Smooth muscle cell of bladder (primary cell): Measurements from ENCODE around the gene TMCO6. TPM values are rescaled to one million over a fixed set of nuclear protein-coding genes. Genes with fewer than 3 reads are reported as not detected.

Experiments
- total RNA-seq: library from RNA; depleted of rRNA; stranded (reverse); fragments of >200 nt; gene quantifications from 2 replicates; pipeline ENCODE4 v1.2.3, GENCODE V29; 2014

The TMCO6 gene
- 4.2 and 6.8 TPM in 2 replicates for total RNA-seq

GRCh38 chr5:140639148-140639981, at the start of gene TMCO6:
TMCO6 (plus strand) TSS chr5:140639451; CDS start chr5:140639528, 77 bp downstream.

DNA sequence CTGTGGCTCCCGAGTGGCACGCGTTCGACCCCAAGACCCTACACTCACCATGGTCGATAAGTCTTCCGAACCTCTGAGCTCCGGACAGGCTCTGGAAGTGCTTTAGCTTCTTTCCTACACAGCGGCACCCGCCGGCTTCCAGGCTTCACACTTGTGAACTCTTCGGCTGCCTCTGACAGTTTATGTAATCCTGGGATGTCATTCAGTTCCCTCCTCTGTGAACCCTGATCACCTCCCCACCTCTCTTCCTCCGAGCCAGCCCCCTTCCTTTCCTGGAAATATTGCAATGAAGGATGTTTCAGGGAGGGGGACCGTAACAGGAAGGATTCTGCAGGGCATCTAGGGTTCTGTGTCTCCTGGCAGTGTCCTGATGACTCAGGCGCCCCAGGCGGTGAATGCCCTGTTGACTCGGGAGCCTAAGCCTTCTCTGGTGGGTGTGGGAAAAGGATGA, 6.2 kb upstream of the TMCO6 start, which contains the start of gene CD14:
Gene CD14 (minus strand): TSS at position 155 of the 451 bp plus-strand sequence. CDS start 104 bp downstream, at position 51.

DNA sequence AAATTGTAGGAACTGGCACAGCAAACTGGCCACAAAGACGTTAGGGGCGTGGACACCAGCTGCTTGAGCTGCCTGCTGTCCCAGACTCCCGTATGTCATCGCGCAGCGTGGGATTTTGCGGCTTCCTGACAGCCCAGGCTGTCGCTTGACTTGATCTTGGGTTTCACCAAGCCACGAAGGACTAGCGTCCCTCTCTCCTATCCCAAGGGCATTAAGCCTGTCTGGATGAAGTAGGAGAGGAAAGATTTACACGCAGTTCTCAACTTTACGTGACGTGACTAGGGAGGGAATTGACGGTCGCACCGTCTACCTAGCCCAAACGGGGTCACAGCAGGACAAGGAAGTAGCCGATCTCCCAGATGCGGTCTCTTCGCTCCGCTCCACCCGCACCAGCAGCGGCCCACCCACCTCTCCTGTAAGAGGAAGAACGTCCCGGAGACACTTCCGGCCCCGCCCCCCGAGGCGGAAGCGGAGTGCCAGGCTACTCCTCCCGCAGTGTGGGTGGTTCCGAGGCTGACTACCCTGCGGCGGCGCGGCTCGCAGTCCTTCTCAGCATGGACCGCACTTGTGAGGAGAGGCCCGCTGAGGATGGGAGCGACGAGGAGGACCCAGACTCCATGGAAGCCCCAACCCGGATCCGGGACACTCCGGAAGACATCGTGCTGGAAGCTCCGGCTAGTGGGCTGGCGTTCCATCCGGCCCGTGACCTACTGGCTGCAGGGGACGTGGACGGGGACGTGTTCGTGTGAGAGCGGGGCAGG, 25.3 kb downstream of the TMCO6 start, which contains the start of gene WDR55:
Gene WDR55 (plus strand): TSS at position 546 of the 761 bp plus-strand sequence. CDS start 9 bp downstream, at position 555.

GRCh38 chr5:140673187-140673976, 34.1 kb downstream of the TMCO6 start, which contains the start of gene DND1:
DND1 (minus strand) TSS chr5:140673576; CDS start chr5:140673542, 34 bp downstream.

GRCh38 chr5:140690941-140691924, 52.0 kb downstream of the TMCO6 start, which contains the start of the genes HARS1 and HARS2:
HARS1 (minus strand) TSS chr5:140691370; CDS start chr5:140691304, 66 bp downstream.
HARS2 (plus strand) TSS chr5:140691455; CDS start chr5:140691649, 194 bp downstream.

Other genes starting within 250 kb of the TMCO6 start
- gene ANKHD1, start 237.6 kb upstream of the TMCO6 start, total RNA-seq, result 42.4 and 49.6 TPM in 2 replicates
- 0.85 and 1.7 TPM in 2 replicates for gene EIF4EBP3, start 91.8 kb upstream of the TMCO6 start, total RNA-seq
- gene SRA1, start 82.0 kb upstream of the TMCO6 start, total RNA-seq, result 35.7 and 53.0 TPM in 2 replicates
- 17.2 and 21.9 TPM in 2 replicates for gene APBB3, start 74.9 kb upstream of the TMCO6 start, total RNA-seq
- gene SLC35A4, start 74.6 kb upstream of the TMCO6 start, total RNA-seq, result 10.1 and 14.9 TPM in 2 replicates
- gene CD14, start 6.3 kb upstream of the TMCO6 start, total RNA-seq, result 2.9 and 8.8 TPM in 2 replicates
- 75.1 and 83.8 TPM in 2 replicates for gene NDUFA2, start 8.2 kb downstream of the TMCO6 start, total RNA-seq
- gene IK, start 8.4 kb downstream of the TMCO6 start, total RNA-seq, result 105 and 111 TPM in 2 replicates
- gene WDR55, start 25.5 kb downstream of the TMCO6 start, total RNA-seq, result 24.5 and 28.3 TPM in 2 replicates
- 0.14 TPM in 1 of 2 replicates, not detected in the other for gene DND1, start 34.1 kb downstream of the TMCO6 start, total RNA-seq
- gene HARS1, start 51.9 kb downstream of the TMCO6 start, total RNA-seq, result 62.9 and 65.2 TPM in 2 replicates
- 24.6 and 27.1 TPM in 2 replicates for gene HARS2, start 52.0 kb downstream of the TMCO6 start, total RNA-seq
- gene ZMAT2, start 61.0 kb downstream of the TMCO6 start, total RNA-seq, result 63.7 and 78.2 TPM in 2 replicates
- gene PCDHA1, start 146.7 kb downstream of the TMCO6 start, total RNA-seq, result under 0.01 TPM in 2 replicates
- under 0.01 and 0.09 TPM in 2 replicates for gene PCDHA2, start 155.4 kb downstream of the TMCO6 start, total RNA-seq
- gene PCDHA3, start 161.6 kb downstream of the TMCO6 start, total RNA-seq, result 0.14 and 0.28 TPM in 2 replicates
- gene PCDHA4, start 167.6 kb downstream of the TMCO6 start, total RNA-seq, result 0.14 and 0.37 TPM in 2 replicates
- under 0.01 and 0.09 TPM in 2 replicates for gene PCDHA5, start 182.2 kb downstream of the TMCO6 start, total RNA-seq
- 0.14 and 0.55 TPM in 2 replicates for gene PCDHA6, start 188.5 kb downstream of the TMCO6 start, total RNA-seq
- gene PCDHA7, start 194.8 kb downstream of the TMCO6 start, total RNA-seq, result 0.57 and 0.83 TPM in 2 replicates
- under 0.01 and 0.09 TPM in 2 replicates for gene PCDHA8, start 201.7 kb downstream of the TMCO6 start, total RNA-seq
- gene PCDHA9, start 208.9 kb downstream of the TMCO6 start, total RNA-seq, result under 0.01 and 0.18 TPM in 2 replicates
- gene PCDHA10, start 216.4 kb downstream of the TMCO6 start, total RNA-seq, result 0.14 and 0.28 TPM in 2 replicates
- gene PCDHA11, start 229.5 kb downstream of the TMCO6 start, total RNA-seq, result under 0.01 and 0.65 TPM in 2 replicates
- under 0.01 and 0.09 TPM in 2 replicates for gene PCDHA12, start 235.9 kb downstream of the TMCO6 start, total RNA-seq
- gene PCDHA13, start 242.7 kb downstream of the TMCO6 start, total RNA-seq, result under 0.01 and 0.09 TPM in 2 replicates